Measurements from ENCODE around the gene VAV1. TPM values are rescaled to one million over a fixed set of nuclear protein-coding genes. Genes with fewer than 3 reads are reported as not detected.

VAV1 gene
- total and polyA plus RNA-seq, 2 experiments from 2014 or later: 0.82 to 1.8 TPM

DNA sequence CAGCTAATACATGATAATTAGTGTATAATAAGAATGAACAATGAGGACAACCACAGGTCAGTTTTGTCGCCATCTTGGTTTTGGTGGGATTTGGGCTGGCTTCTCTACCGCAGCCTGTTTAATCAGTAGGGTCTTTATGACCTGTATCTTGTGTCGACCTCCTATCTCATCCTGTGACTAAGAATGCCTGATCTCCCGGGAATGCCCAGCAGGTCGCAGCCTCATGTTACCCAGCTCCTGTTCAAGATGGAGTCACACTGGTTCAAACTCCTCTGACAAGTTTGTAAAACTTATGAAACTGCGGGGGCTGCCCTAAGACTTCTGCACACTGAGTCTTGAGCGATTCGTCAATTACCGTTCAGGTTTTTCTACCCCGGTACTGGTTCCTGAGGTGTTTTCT is 93.3 kb downstream of the VAV1 start (continued):
- no peak for TF ChIP-seq ZNF462 (CRISPR knock-in tag; IDR thresholded peaks at IDR 0.05)
- TF ChIP-seq POLR2AphosphoS5 (IDR thresholded peaks at IDR 0.05; ENCODE audit: low read depth): no peak
- TF ChIP-seq STAT1 (IDR thresholded peaks at IDR 0.05; ENCODE audit: unreplicated experiment): no peak
- TF ChIP-seq EZH2 (IDR thresholded peaks at IDR 0.05; ENCODE audit: low read depth, unreplicated experiment): no peak

GRCh38 chr19:6866741-6867151 is 94.2 kb downstream of the VAV1 start:
- DNase-seq (ENCODE audit: low spot score): no peak
- no peaks in the 10 kb centered on the region for H3K4me1 Mint-ChIP-seq
- H3K27me3 Mint-ChIP-seq (ENCODE audit: insufficient read depth, low read depth, poor library complexity): peaks cover 12% of the 10 kb centered on the region
- no peaks in the 10 kb centered on the region for H3K79me2 ChIP-seq (replicated peaks; ENCODE audit: insufficient read depth)
- H3K9me3 Mint-ChIP-seq: peaks cover 80% of the 10 kb centered on the region
- H3K4me3 Mint-ChIP-seq: no peak overlapping the region
- H4K20me1 ChIP-seq (replicated peaks; ENCODE audit: insufficient read depth): no peaks in the 10 kb centered on the region
- ATAC-seq: no peak
- H2AFZ ChIP-seq: no peak overlapping the region
- no peak overlapping the region for H3K4me2 ChIP-seq
- no peaks in the 10 kb centered on the region for H3K36me3 ChIP-seq (ENCODE audit: insufficient read depth)
- no peak overlapping the region for H3K4me3 ChIP-seq
- H3K36me3 Mint-ChIP-seq (ENCODE audit: low read depth): peaks cover 32% of the 10 kb centered on the region
- TF ChIP-seq EZH2phosphoT487 (IDR thresholded peaks at IDR 0.05; ENCODE audit: unreplicated experiment): no peak
- TF ChIP-seq EZH2 (IDR thresholded peaks at IDR 0.05; ENCODE audit: low read depth, unreplicated experiment): no peak
- TF ChIP-seq ETS1 (IDR thresholded peaks at IDR 0.05): no peak
- TF ChIP-seq POLR2AphosphoS5 (IDR thresholded peaks at IDR 0.05; ENCODE audit: low read depth): no peak
- H3K27me3 ChIP-seq (ENCODE audit: insufficient read depth): no peaks in the 10 kb centered on the region
- H3F3A ChIP-seq (replicated peaks; ENCODE audit: low read depth): no peaks in the 10 kb centered on the region
- H3K27ac Mint-ChIP-seq: no peak overlapping the region
- H3K4me1 ChIP-seq (ENCODE audit: insufficient read depth): no peaks in the 10 kb centered on the region
- H3K9me2 ChIP-seq (ENCODE audit: insufficient read depth): no peaks in the 10 kb centered on the region
- no peak overlapping the region for H3K27ac ChIP-seq (ENCODE audit: low read depth)

Measured in GM23338 (cell line).